ENCODE results near the gene PHC2.

The PHC2 gene

GRCh38 chr1:33353531-33353930, 77.4 kb downstream of the PHC2 start:
- Histone ChIP-seq H3K36me3 (ENCODE audit: control insufficient read depth in 1 of 2, insufficient read depth in 2 of 2, low read length in 2 of 2) (peaks cover 0 to 9% of the 10 kb centered on the region in 2 donors), H3K4me3 (ENCODE audit: low read depth in 1 of 2, low read length in 2 of 2) (no peak overlapping the region), H3K27ac (ENCODE audit: low read length) (no peak overlapping the region), H3K9me3 (ENCODE audit: control insufficient read depth in 1 of 2, low read length in 2 of 2) (no peaks in the 10 kb centered on the region), H3K27me3 (ENCODE audit: low read depth, low read length) (no peaks in the 10 kb centered on the region), H3K4me1 (ENCODE audit: control insufficient read depth in 1 of 2, insufficient read depth in 2 of 2, low read length in 2 of 2) (peaks cover 0 to 7% of the 10 kb centered on the region in 2 donors)

- H3K9me3 ChIP-seq (ENCODE audit: control insufficient read depth in 1 of 2, low read length in 2 of 2): no peaks in the 10 kb centered on the region
- H3K36me3 ChIP-seq (ENCODE audit: control insufficient read depth in 1 of 2, insufficient read depth in 2 of 2, low read length in 2 of 2): peaks cover 0 to 13% of the 10 kb centered on the region in 2 donors
- H3K4me3 ChIP-seq (ENCODE audit: low read depth in 1 of 2, low read length in 2 of 2): no peak overlapping the region
- no peak overlapping the region for H3K27ac ChIP-seq (ENCODE audit: low read length)
- H3K4me1 ChIP-seq (ENCODE audit: control insufficient read depth in 1 of 2, insufficient read depth in 2 of 2, low read length in 2 of 2): peaks cover 8 to 28% of the 10 kb centered on the region in 2 donors
- no peaks in the 10 kb centered on the region for H3K27me3 ChIP-seq (ENCODE audit: low read depth, low read length)
Observed at GRCh38 chr1:33351281-33351660, 79.6 kb downstream of the PHC2 start.

- Histone ChIP-seq H3K4me3 (ENCODE audit: low read depth in 1 of 2, low read length in 2 of 2) (peak overlapping the region; percentile 57 to 80), H3K36me3 (ENCODE audit: control insufficient read depth in 1 of 2, insufficient read depth in 2 of 2, low read length in 2 of 2) (peaks cover 0 to 13% of the 10 kb centered on the region in 2 donors), H3K9me3 (ENCODE audit: control insufficient read depth in 1 of 2, low read length in 2 of 2) (no peaks in the 10 kb centered on the region), H3K27me3 (ENCODE audit: low read depth, low read length) (no peaks in the 10 kb centered on the region), H3K27ac (ENCODE audit: low read length) (peak overlapping the region; percentile 76), H3K4me1 (ENCODE audit: control insufficient read depth in 1 of 2, insufficient read depth in 2 of 2, low read length in 2 of 2) (peaks cover 13 to 30% of the 10 kb centered on the region in 2 donors)
Observed at GRCh38 chr1:33350611-33351280, 80.1 kb downstream of the PHC2 start.

GRCh38 chr1:33349778-33350610, 80.9 kb downstream of the PHC2 start:
- Histone ChIP-seq H3K9me3 (ENCODE audit: control insufficient read depth in 1 of 2, low read length in 2 of 2) (no peaks in the 10 kb centered on the region), H3K36me3 (ENCODE audit: control insufficient read depth in 1 of 2, insufficient read depth in 2 of 2, low read length in 2 of 2) (peaks cover 0 to 12% of the 10 kb centered on the region in 2 donors), H3K4me1 (ENCODE audit: control insufficient read depth in 1 of 2, insufficient read depth in 2 of 2, low read length in 2 of 2) (peaks cover 21 to 35% of the 10 kb centered on the region in 2 donors), H3K4me3 (ENCODE audit: low read depth in 1 of 2, low read length in 2 of 2) (peak overlapping the region; percentile 57 to 80), H3K27me3 (ENCODE audit: low read depth, low read length) (no peaks in the 10 kb centered on the region), H3K27ac (ENCODE audit: low read length) (peak overlapping the region; percentile 76)

- no peaks in the 10 kb centered on the region for H3K27me3 ChIP-seq (ENCODE audit: low read depth, low read length)
- H3K27ac ChIP-seq (ENCODE audit: low read length): peak overlapping the region; percentile 95
- H3K9me3 ChIP-seq (ENCODE audit: control insufficient read depth in 1 of 2, low read length in 2 of 2): no peaks in the 10 kb centered on the region
- H3K36me3 ChIP-seq (ENCODE audit: control insufficient read depth in 1 of 2, insufficient read depth in 2 of 2, low read length in 2 of 2): peaks cover 0 to 5% of the 10 kb centered on the region in 2 donors
- H3K4me3 ChIP-seq (ENCODE audit: low read depth in 1 of 2, low read length in 2 of 2): peak overlapping the region; percentile 77 to 93
- peaks cover 29 to 39% of the 10 kb centered on the region in 2 donors for H3K4me1 ChIP-seq (ENCODE audit: control insufficient read depth in 1 of 2, insufficient read depth in 2 of 2, low read length in 2 of 2)
Observed at GRCh38 chr1:33349081-33349759, 81.7 kb downstream of the PHC2 start.

GRCh38 chr1:33348676-33349080, 82.2 kb downstream of the PHC2 start:
- peaks cover 33 to 44% of the 10 kb centered on the region in 2 donors for H3K4me1 ChIP-seq (ENCODE audit: control insufficient read depth in 1 of 2, insufficient read depth in 2 of 2, low read length in 2 of 2)
- H3K9me3 ChIP-seq (ENCODE audit: control insufficient read depth in 1 of 2, low read length in 2 of 2): no peaks in the 10 kb centered on the region
- H3K36me3 ChIP-seq (ENCODE audit: control insufficient read depth in 1 of 2, insufficient read depth in 2 of 2, low read length in 2 of 2): peaks cover 2 to 5% of the 10 kb centered on the region in 2 donors
- peak overlapping the region; percentile 95 for H3K27ac ChIP-seq (ENCODE audit: low read length)
- H3K4me3 ChIP-seq (ENCODE audit: low read depth in 1 of 2, low read length in 2 of 2): peak overlapping the region; percentile 77 to 93
- H3K27me3 ChIP-seq (ENCODE audit: low read depth, low read length): no peaks in the 10 kb centered on the region

GRCh38 chr1:33348194-33348593, 82.7 kb downstream of the PHC2 start:
- Histone ChIP-seq H3K4me1 (ENCODE audit: control insufficient read depth in 1 of 2, insufficient read depth in 2 of 2, low read length in 2 of 2) (peaks cover 37 to 48% of the 10 kb centered on the region in 2 donors), H3K4me3 (ENCODE audit: low read depth in 1 of 2, low read length in 2 of 2) (peak overlapping the region; percentile 77 to 93), H3K9me3 (ENCODE audit: control insufficient read depth in 1 of 2, low read length in 2 of 2) (no peaks in the 10 kb centered on the region), H3K27ac (ENCODE audit: low read length) (peak overlapping the region; percentile 95), H3K27me3 (ENCODE audit: low read depth, low read length) (no peaks in the 10 kb centered on the region), H3K36me3 (ENCODE audit: control insufficient read depth in 1 of 2, insufficient read depth in 2 of 2, low read length in 2 of 2) (peaks cover 4 to 7% of the 10 kb centered on the region in 2 donors)

- Histone ChIP-seq H3K27ac (ENCODE audit: low read length) (peak overlapping the region; percentile 95), H3K36me3 (ENCODE audit: control insufficient read depth in 1 of 2, insufficient read depth in 2 of 2, low read length in 2 of 2) (peaks cover 7 to 8% of the 10 kb centered on the region in 2 donors), H3K4me1 (ENCODE audit: control insufficient read depth in 1 of 2, insufficient read depth in 2 of 2, low read length in 2 of 2) (peaks cover 43 to 52% of the 10 kb centered on the region in 2 donors), H3K27me3 (ENCODE audit: low read depth, low read length) (no peaks in the 10 kb centered on the region), H3K9me3 (ENCODE audit: control insufficient read depth in 1 of 2, low read length in 2 of 2) (no peaks in the 10 kb centered on the region), H3K4me3 (ENCODE audit: low read depth in 1 of 2, low read length in 2 of 2) (peak overlapping the region; percentile 77 to 93)
Observed at GRCh38 chr1:33347650-33347992, 83.3 kb downstream of the PHC2 start.

- Histone ChIP-seq H3K4me3 (ENCODE audit: low read depth in 1 of 2, low read length in 2 of 2) (peak overlapping the region; percentile 77 to 93), H3K9me3 (ENCODE audit: control insufficient read depth in 1 of 2, low read length in 2 of 2) (no peaks in the 10 kb centered on the region), H3K36me3 (ENCODE audit: control insufficient read depth in 1 of 2, insufficient read depth in 2 of 2, low read length in 2 of 2) (peaks cover 7 to 10% of the 10 kb centered on the region in 2 donors), H3K4me1 (ENCODE audit: control insufficient read depth in 1 of 2, insufficient read depth in 2 of 2, low read length in 2 of 2) (peaks cover 48 to 57% of the 10 kb centered on the region in 2 donors), H3K27me3 (ENCODE audit: low read depth, low read length) (no peaks in the 10 kb centered on the region), H3K27ac (ENCODE audit: low read length) (peak overlapping the region; percentile 95)
Observed at GRCh38 chr1:33346927-33347649, 83.8 kb downstream of the PHC2 start.

- H3K4me3 ChIP-seq (ENCODE audit: low read depth in 1 of 2, low read length in 2 of 2): peak overlapping the region; percentile 77 to 93
Observed at GRCh38 chr1:33346533-33346926, 84.4 kb downstream of the PHC2 start.

More at GRCh38 chr1:33346533-33346926, 84.4 kb downstream of the PHC2 start:
- no peaks in the 10 kb centered on the region for H3K9me3 ChIP-seq (ENCODE audit: control insufficient read depth in 1 of 2, low read length in 2 of 2)
- no peaks in the 10 kb centered on the region for H3K27me3 ChIP-seq (ENCODE audit: low read depth, low read length)
- peak overlapping the region; percentile 95 for H3K27ac ChIP-seq (ENCODE audit: low read length)
- peaks cover 54 to 63% of the 10 kb centered on the region in 2 donors for H3K4me1 ChIP-seq (ENCODE audit: control insufficient read depth in 1 of 2, insufficient read depth in 2 of 2, low read length in 2 of 2)
- peaks cover 7 to 15% of the 10 kb centered on the region in 2 donors for H3K36me3 ChIP-seq (ENCODE audit: control insufficient read depth in 1 of 2, insufficient read depth in 2 of 2, low read length in 2 of 2)
